K562 (cell line): Measurements from ENCODE around the gene SHB. TPM values are rescaled to one million over a fixed set of nuclear protein-coding genes. Genes with fewer than 3 reads are reported as not detected.

Experiments used
- ARHGAP35 ChIP-seq: fragments of 450-650 bp; IDR thresholded peaks from 2 replicates; pipeline ENCODE4 v1.6.1; 2018; ENCODE audit not compliant: partially characterized antibody
- ARID2 ChIP-seq: fragments of 450-650 bp; IDR thresholded peaks from 2 replicates; pipeline ENCODE4 v1.6.1; 2017; ENCODE audit warnings: antibody characterized with exemption, mild to moderate bottlenecking
- CBFB ChIP-seq: sonication (generic); formaldehyde crosslinking; IDR thresholded peaks from 2 replicates; pipeline ENCODE4 v1.4.0; 2020; ENCODE audit warnings: mild to moderate bottlenecking, missing genetic modification reagents
- ETS2 ChIP-seq: IDR thresholded peaks from 2 replicates; pipeline ENCODE4 v1.6.1; 2016; ENCODE audit warnings: borderline replicate concordance, missing genetic modification characterization, mild to moderate bottlenecking, moderate library complexity, missing compliant biosample characterization; ENCODE audit not compliant: poor library complexity, severe bottlenecking
- FOXA1 ChIP-seq: fragments of 450-650 bp; IDR thresholded peaks from 2 replicates; pipeline ENCODE4 v1.6.1; 2016; ENCODE audit warnings: mild to moderate bottlenecking, borderline replicate concordance
- GTF2F1 ChIP-seq: IDR thresholded peaks from 2 replicates; pipeline ENCODE4 v1.6.1; 2011; ENCODE audit warnings: low read depth, low read length, improper control_type of control experiment
- MEF2D ChIP-seq: conservative IDR thresholded peaks from 2 replicates; pipeline ENCODE4 v1.6.1; 2016; ENCODE audit warnings: low read depth, missing genetic modification characterization, missing compliant biosample characterization
- NFRKB ChIP-seq: fragments of 450-650 bp; IDR thresholded peaks from 2 replicates; pipeline ENCODE4 v1.6.1; 2016; ENCODE audit warnings: low read depth
- POLR2G ChIP-seq: fragments of 200-400 bp; formaldehyde crosslinking; IDR thresholded peaks from 2 replicates; pipeline ENCODE4 v1.6.1; 2017; ENCODE audit warnings: low read depth, mild to moderate bottlenecking, antibody characterized with exemption, low read length, moderate library complexity
- RHOXF2B ChIP-seq: fragments of 250-450 bp; sonication (Bioruptor Pico); conservative IDR thresholded peaks from 2 replicates; pipeline ENCODE4 v1.5.1; 2021
- SAFB ChIP-seq: fragments of 200-400 bp; formaldehyde crosslinking; IDR thresholded peaks from 2 replicates; pipeline ENCODE4 v1.6.1; 2017; ENCODE audit warnings: low read depth, low read length, borderline replicate concordance
- SIRT6 ChIP-seq: IDR thresholded peaks from one replicate; pipeline ENCODE4 v1.6.1; 2012; ENCODE audit warnings: low read depth, mild to moderate bottlenecking, control low read depth, inconsistent platforms, low read length, moderate library complexity
- SIX5 ChIP-seq, 2 experiments: IDR thresholded peaks; 2 replicates each; pipeline ENCODE4 v1.6.1; 2011; ENCODE audit warnings: low read length in 2 of 2, borderline replicate concordance in 1 of 2, low read depth in 1 of 2, mild to moderate bottlenecking in 1 of 2, moderate library complexity in 1 of 2; ENCODE audit not compliant: insufficient read depth in 1 of 2
- STAG1 ChIP-seq: sonication (generic); formaldehyde crosslinking; IDR thresholded peaks from 2 replicates; pipeline ENCODE4 v1.5.0; 2020; ENCODE audit warnings: missing genetic modification reagents, borderline replicate concordance
- ZNF263 ChIP-seq: sonication (generic); formaldehyde crosslinking; IDR thresholded peaks from 2 replicates; pipeline ENCODE4 v1.8.0; 2022; ENCODE audit warnings: mild to moderate bottlenecking, missing genetic modification reagents, borderline replicate concordance
- ZNF445 ChIP-seq: fragments of 250-450 bp; sonication (Bioruptor Pico); IDR thresholded peaks from 2 replicates; pipeline ENCODE4 v1.4.0; 2020; ENCODE audit warnings: low read depth, mild to moderate bottlenecking, moderate library complexity
- ZNF764 ChIP-seq: fragments of 250-450 bp; sonication (Bioruptor Pico); IDR thresholded peaks from 2 replicates; pipeline ENCODE4 v1.4.0; 2020; ENCODE audit warnings: low read depth, mild to moderate bottlenecking, moderate library complexity
- ZNF778 ChIP-seq: fragments of 450-650 bp; formaldehyde crosslinking; IDR thresholded peaks from 2 replicates; pipeline ENCODE4 v1.4.0; 2020; ENCODE audit warnings: mild to moderate bottlenecking, moderate library complexity
- polyA plus RNA-seq, 8 experiments: library from polyadenylated mRNA; depleted of rRNA in 4 of 8; stranded (reverse) in 5 of 8; unstranded in 3 of 8; fragments of >200 nt; fragmentation: Nextera tagmentation in 2 of 8; fragmentation: Illumina TruSeq in 1 of 8; extraction: Ambion mirVana in 2 of 8; extraction: Trizol in 1 of 8; gene quantifications; 2 replicates each; pipeline versions ENCODE4 v1.2.1 to v1.2.3, GENCODE V29; 2011 to 2014; ENCODE audit warnings: inconsistent platforms in 1 of 8, missing spikeins in 1 of 8
- total RNA-seq, 7 experiments: library from RNA; depleted of rRNA in 6 of 7; stranded (reverse); fragments of >200 nt in 6 of 7; fragmentation: Illumina TruSeq in 2 of 7; extraction: Trizol in 2 of 7; gene quantifications; 2 replicates each; pipeline versions ENCODE4 v1.2.1 to v1.2.3, GENCODE V29; 2011 to 2021; ENCODE audit warnings: low replicate concordance in 1 of 7
- TF ChIP-seq, protein P1 (sequence below), 2 experiments: fragments of 450-650 bp; formaldehyde crosslinking in 1 of 2; IDR thresholded peaks; 2 replicates each; pipeline versions ENCODE4 v1.4.0 to v1.6.1; 2014 to 2020; ENCODE audit warnings: mild to moderate bottlenecking in 2 of 2, borderline replicate concordance in 1 of 2, low read depth in 1 of 2
- TF ChIP-seq, protein P2 (sequence below): sonication (generic); formaldehyde crosslinking; IDR thresholded peaks from 2 replicates; pipeline ENCODE4 v1.8.0; 2022; ENCODE audit warnings: mild to moderate bottlenecking, missing genetic modification reagents

SHB gene
- total and polyA plus RNA-seq, 9 of the 15 experiments (the other 6 are each of a cell fraction or from before 2014, with no cell fraction given): 0.78 to 16.0 (median 5.3) TPM

- TF ChIP-seq STAG1 (no peak), ZNF778 (CRISPR knock-in tag) (no peak), RHOXF2B (CRISPR knock-in tag) (no peak), SIX5 (IDR thresholded peaks at IDR 0.05; ENCODE audit: borderline replicate concordance in 1 of 2, insufficient read depth in 1 of 2, low read depth in 1 of 2, low read length in 2 of 2) (no peak), ARHGAP35 (no peak), ZNF445 (no peak), NFRKB (no peak), GTF2F1 (no peak), SAFB (no peak), SIRT6 (no peak), POLR2G (no peak), ETS2 (no peak), ZNF263 (CRISPR knock-in tag) (no peak), CBFB (CRISPR knock-in tag) (no peak), MEF2D (tag) (no peak), ZNF764 (CRISPR knock-in tag) (no peak), ARID2 (no peak), FOXA1 (no peak)
- TF ChIP-seq, protein P1, sequence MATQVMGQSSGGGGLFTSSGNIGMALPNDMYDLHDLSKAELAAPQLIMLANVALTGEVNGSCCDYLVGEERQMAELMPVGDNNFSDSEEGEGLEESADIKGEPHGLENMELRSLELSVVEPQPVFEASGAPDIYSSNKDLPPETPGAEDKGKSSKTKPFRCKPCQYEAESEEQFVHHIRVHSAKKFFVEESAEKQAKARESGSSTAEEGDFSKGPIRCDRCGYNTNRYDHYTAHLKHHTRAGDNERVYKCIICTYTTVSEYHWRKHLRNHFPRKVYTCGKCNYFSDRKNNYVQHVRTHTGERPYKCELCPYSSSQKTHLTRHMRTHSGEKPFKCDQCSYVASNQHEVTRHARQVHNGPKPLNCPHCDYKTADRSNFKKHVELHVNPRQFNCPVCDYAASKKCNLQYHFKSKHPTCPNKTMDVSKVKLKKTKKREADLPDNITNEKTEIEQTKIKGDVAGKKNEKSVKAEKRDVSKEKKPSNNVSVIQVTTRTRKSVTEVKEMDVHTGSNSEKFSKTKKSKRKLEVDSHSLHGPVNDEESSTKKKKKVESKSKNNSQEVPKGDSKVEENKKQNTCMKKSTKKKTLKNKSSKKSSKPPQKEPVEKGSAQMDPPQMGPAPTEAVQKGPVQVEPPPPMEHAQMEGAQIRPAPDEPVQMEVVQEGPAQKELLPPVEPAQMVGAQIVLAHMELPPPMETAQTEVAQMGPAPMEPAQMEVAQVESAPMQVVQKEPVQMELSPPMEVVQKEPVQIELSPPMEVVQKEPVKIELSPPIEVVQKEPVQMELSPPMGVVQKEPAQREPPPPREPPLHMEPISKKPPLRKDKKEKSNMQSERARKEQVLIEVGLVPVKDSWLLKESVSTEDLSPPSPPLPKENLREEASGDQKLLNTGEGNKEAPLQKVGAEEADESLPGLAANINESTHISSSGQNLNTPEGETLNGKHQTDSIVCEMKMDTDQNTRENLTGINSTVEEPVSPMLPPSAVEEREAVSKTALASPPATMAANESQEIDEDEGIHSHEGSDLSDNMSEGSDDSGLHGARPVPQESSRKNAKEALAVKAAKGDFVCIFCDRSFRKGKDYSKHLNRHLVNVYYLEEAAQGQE (IDR thresholded peaks at IDR 0.05; ENCODE audit: borderline replicate concordance): no peak
- TF ChIP-seq, protein P1 (CRISPR knock-in tag; IDR thresholded peaks at IDR 0.05; ENCODE audit: low read depth): no peak
- TF ChIP-seq, protein P2, sequence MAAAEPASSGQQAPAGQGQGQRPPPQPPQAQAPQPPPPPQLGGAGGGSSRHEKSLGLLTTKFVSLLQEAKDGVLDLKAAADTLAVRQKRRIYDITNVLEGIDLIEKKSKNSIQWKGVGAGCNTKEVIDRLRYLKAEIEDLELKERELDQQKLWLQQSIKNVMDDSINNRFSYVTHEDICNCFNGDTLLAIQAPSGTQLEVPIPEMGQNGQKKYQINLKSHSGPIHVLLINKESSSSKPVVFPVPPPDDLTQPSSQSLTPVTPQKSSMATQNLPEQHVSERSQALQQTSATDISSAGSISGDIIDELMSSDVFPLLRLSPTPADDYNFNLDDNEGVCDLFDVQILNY (CRISPR knock-in tag): no peak
Observed at GRCh38 chr9:38062498-38063362, 6.3 kb downstream of the SHB start (continued).
